Colonic mucosa (tissue), 4 donors: ENCODE data around the gene DIO3. TPM values are rescaled to one million over a fixed set of nuclear protein-coding genes. Genes with fewer than 3 reads are reported as not detected.
"Not testable (repeated sequence)": the region's sequence is repeated elsewhere in the genome, so short reads cannot be mapped to it uniquely, and the experiment has no call there.

Experiments
- DNase-seq: peaks from one replicate; pipeline ENCODE4 v3.0.0-alpha.2; 2020
- H3K27ac ChIP-seq: fragments of 200-600 bp; one replicate; pipeline ENCODE4 v1.8.0; 2021
- H3K27me3 ChIP-seq: fragments of 200-600 bp; one replicate; pipeline ENCODE4 v1.8.0; 2021
- H3K36me3 ChIP-seq: fragments of 200-600 bp; one replicate; pipeline ENCODE4 v1.8.0; 2021
- H3K4me1 ChIP-seq: fragments of 200-600 bp; one replicate; pipeline ENCODE4 v1.8.0; 2021; ENCODE audit warnings: mild to moderate bottlenecking
- H3K4me3 ChIP-seq: fragments of 200-600 bp; one replicate; pipeline ENCODE4 v1.8.0; 2021
- H3K9ac ChIP-seq, 2 donors: one replicate each; pipeline ENCODE4 v1.7.0; 2013; ENCODE audit warnings: control low read depth in 2 of 2, low read depth in 2 of 2, low read length in 2 of 2
- H3K9me3 ChIP-seq: fragments of 200-600 bp; one replicate; pipeline ENCODE4 v1.8.0; 2021
- CTCF ChIP-seq: fragments of 200-600 bp; IDR thresholded peaks from one replicate; pipeline ENCODE4 v1.8.0; 2022; ENCODE audit warnings: antibody characterized with exemption, mild to moderate bottlenecking
- intact Hi-C: fragments of 100-400 bp; cut with DNase I; formaldehyde crosslinking; loops from one replicate; pipeline ENCODE4 v1.14.1; 2022
- total RNA-seq, 2 donors: library from RNA; stranded (reverse); fragmentation: NEBNext Ultra II Directional in 1 of 2; extraction: Animal tissue kit (Norgen Biotek cat#: 25700) in 1 of 2; gene quantifications; one replicate each; pipeline ENCODE4 v1.2.1, GENCODE V29; 2021
- donor health status: healthy.
- donor health status: DM: no; HTN: no; CAD: no.
- donor health status: DM: no; HTN: no; CAD: no.

DIO3 gene
- total RNA-seq, 2 donors from 2014 or later, result 0.16 to 0.35 TPM

DNA sequence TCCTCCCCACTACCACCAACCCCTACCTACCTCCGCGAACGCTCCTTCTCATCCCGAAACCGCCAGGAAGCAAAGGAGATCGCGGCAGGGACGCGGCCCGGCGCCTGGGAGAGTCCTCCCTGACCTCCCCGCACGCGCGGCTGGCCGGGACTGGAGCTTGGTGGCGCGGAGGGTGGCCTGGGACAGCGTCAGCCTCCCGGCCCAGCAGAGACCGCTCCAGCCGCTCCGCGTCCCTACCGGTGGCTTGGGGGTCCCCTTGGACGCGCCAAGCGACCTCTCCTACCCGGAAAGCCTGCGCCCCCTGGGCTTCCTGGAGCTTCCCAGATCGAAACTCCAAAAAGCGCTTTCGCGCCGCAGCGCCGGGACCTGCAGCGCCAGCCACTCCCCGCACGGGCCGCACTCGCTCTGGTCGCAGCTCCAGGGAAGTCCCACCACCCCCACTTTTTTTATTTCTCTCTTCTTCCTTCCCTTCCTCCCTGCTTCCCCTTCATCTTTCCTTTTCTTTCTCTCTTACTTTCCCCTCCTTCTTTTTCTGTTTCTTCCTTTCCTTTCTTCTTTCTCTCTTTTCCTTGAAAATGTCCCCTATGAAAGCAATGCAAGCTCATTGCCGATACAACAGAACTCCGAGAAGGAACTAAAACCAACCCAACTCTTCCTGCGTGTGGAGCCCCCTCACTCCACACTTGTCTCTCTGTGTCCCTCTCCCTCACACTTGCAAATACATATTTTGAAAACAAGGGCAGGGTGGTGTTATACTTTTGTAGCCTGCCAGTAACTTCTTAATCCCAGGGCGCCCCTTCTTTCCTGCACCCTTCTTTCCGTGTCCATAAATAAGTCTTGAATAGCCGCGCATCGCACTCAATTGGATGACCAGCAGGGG is 3.8 kb downstream of the DIO3 start:
- peaks cover 54% of the 10 kb centered on the region for H3K27me3 ChIP-seq
- no peak overlapping the region for H3K4me3 ChIP-seq
- H3K36me3 ChIP-seq, result no peaks in the 10 kb centered on the region
- H3K9ac ChIP-seq, result no peak overlapping the region
- intact Hi-C loops, result loop anchor here (10.0 kb wide), 1 partner anchor 380 kb away; no protein-coding TSS in a partner anchor
- H3K9me3 ChIP-seq, result no peaks in the 10 kb centered on the region
- no peak overlapping the region for H3K27ac ChIP-seq
- DNase-seq, result no peak
- TF ChIP-seq CTCF, result no peak
- H3K4me1 ChIP-seq, result no peaks in the 10 kb centered on the region

DNA sequence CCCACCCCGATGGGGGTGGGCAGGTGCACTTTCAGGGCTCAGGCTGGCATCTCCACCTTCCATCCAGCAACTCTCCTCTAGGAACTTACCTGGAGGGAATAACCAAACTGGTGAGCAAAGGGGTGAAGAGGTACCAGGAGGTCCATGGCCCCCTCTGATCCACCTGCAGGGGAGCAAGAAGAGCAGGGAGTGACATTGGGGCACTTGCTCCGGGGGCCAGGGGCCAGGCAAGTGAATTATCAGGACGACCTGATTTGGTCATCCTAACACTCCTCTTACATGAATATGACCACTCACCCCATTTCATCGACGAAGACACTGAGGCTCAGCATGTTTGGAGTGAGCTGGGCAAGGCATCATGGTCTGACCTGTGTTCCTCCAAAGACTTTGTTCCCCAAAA is 6.0 kb downstream of the DIO3 start:
- H3K27ac ChIP-seq, result no peak overlapping the region
- no peak overlapping the region for H3K9ac ChIP-seq
- peaks cover 43% of the 10 kb centered on the region for H3K27me3 ChIP-seq
- no peak overlapping the region for H3K4me3 ChIP-seq
- TF ChIP-seq CTCF, result no peak
- no peak for DNase-seq
- intact Hi-C loops, result loop anchor here (10.0 kb wide), 1 partner anchor 382 kb away; no protein-coding TSS in a partner anchor
- H3K4me1 ChIP-seq, result no peaks in the 10 kb centered on the region
- H3K9me3 ChIP-seq, result no peaks in the 10 kb centered on the region
- no peaks in the 10 kb centered on the region for H3K36me3 ChIP-seq

GRCh38 chr14:101571004-101571403 is 9.7 kb downstream of the DIO3 start:
- no peak overlapping the region for H3K4me3 ChIP-seq
- no peak overlapping the region for H3K9ac ChIP-seq
- no peak for DNase-seq
- no peak for TF ChIP-seq CTCF
- no peaks in the 10 kb centered on the region for H3K36me3 ChIP-seq
- H3K27ac ChIP-seq, result no peak overlapping the region
- H3K4me1 ChIP-seq, result no peaks in the 10 kb centered on the region
- H3K9me3 ChIP-seq, result no peaks in the 10 kb centered on the region
- intact Hi-C loops, result no loop called here
- peaks cover 6% of the 10 kb centered on the region for H3K27me3 ChIP-seq

- H3K4me3 ChIP-seq, H3K9me3 ChIP-seq, H3K27ac ChIP-seq, H3K9ac ChIP-seq, H3K4me1 ChIP-seq, H3K27me3 ChIP-seq, DNase-seq, H3K36me3 ChIP-seq, intact Hi-C loops: not testable (repeated sequence)
Measured at GRCh38 chr14:101572526-101572925, 11.2 kb downstream of the DIO3 start.

DNA sequence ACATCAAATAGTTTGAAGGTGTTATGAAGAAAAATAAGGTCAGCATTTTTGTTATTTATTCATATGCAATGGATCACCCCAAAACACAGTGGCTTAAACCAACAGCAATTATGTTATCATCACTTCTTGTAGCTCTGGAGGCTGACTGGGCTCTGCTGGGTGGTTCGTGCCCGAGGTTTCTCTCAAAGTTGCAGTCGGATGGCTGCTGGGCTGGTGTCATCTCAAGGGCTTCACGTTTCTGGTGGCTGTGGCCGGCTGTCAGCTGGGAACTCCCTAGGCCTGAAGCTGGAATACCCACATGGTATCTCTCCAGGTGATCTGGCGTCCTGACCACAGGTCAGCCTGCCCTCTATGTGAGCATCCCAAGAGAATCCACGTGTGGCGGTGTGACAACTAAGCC is 12.0 kb downstream of the DIO3 start:
- intact Hi-C loops, result no loop called here
- TF ChIP-seq CTCF, result no peak

GRCh38 chr14:101575581-101575980 is 14.3 kb downstream of the DIO3 start:
- no peaks in the 10 kb centered on the region for H3K4me1 ChIP-seq
- intact Hi-C loops, result no loop called here
- H3K9me3 ChIP-seq, result no peaks in the 10 kb centered on the region
- H3K36me3 ChIP-seq, result no peaks in the 10 kb centered on the region
- no peak overlapping the region for H3K27ac ChIP-seq
- H3K4me3 ChIP-seq, result no peak overlapping the region
- no peak for TF ChIP-seq CTCF
- H3K27me3 ChIP-seq, result no peaks in the 10 kb centered on the region
- H3K9ac ChIP-seq, result no peak overlapping the region
- DNase-seq, result no peak

More for the DNA sequence above, 12.0 kb downstream of the DIO3 start:
- Histone ChIP-seq H3K27ac (no peak overlapping the region), H3K4me1 (no peaks in the 10 kb centered on the region), H3K9ac (no peak overlapping the region), H3K4me3 (no peak overlapping the region), H3K36me3 (no peaks in the 10 kb centered on the region), H3K9me3 (no peaks in the 10 kb centered on the region), H3K27me3 (no peaks in the 10 kb centered on the region)
- no peak for DNase-seq
